ENCODE results near the gene TMEM238.

- no peak for TF ChIP-seq POLR2AphosphoS5 (IDR thresholded peaks at IDR 0.05; ENCODE audit: borderline replicate concordance, low read depth, low read length)
- TF ChIP-seq EZH2 (IDR thresholded peaks at IDR 0.05): no peak
- no peak for TF ChIP-seq FOXP2 (optimal IDR thresholded peaks at IDR 0.05; ENCODE audit: control extremely low read depth, extremely low read length, insufficient read depth)
These were observed 48.0 kb downstream of the TMEM238 start for GRCh38 chr19:55336101-55336500.
